Epithelial cell of proximal tubule (primary cell): ENCODE measurements around the gene ASTN1. TPM values are rescaled to one million over a fixed set of nuclear protein-coding genes. Genes with fewer than 3 reads are reported as not detected.

Experiments used
- DNase-seq: peaks from one replicate; pipeline ENCODE4 v3.0.0-alpha.2; 2011; ENCODE audit warnings: low read depth
- H3K4me3 ChIP-seq: 2 replicates; pipeline ENCODE4 v1.5.1; 2011; ENCODE audit warnings: low read depth, mild to moderate bottlenecking, low read length
- CTCF ChIP-seq: conservative IDR thresholded peaks from 2 replicates; pipeline ENCODE4 v1.5.1; 2012; ENCODE audit warnings: low read depth, mild to moderate bottlenecking, low read length
- total RNA-seq: library from RNA; depleted of rRNA; stranded (reverse); fragments of >200 nt; gene quantifications from 2 replicates; pipeline ENCODE4 v1.2.3, GENCODE V29; 2015

The ASTN1 gene
- total RNA-seq, 1 donor from 2014 or later: 0.23 TPM

GRCh38 chr1:177130451-177130945 lies 34.0 kb downstream of the ASTN1 start:
- DNase-seq: no peak
- no peak overlapping the region for H3K4me3 ChIP-seq
- no peak for TF ChIP-seq CTCF

GRCh38 chr1:177128665-177129281 lies 35.7 kb downstream of the ASTN1 start:
- H3K4me3 ChIP-seq: no peak overlapping the region
- no peak for TF ChIP-seq CTCF
- DNase-seq: no peak

- no peak overlapping the region for H3K4me3 ChIP-seq
- TF ChIP-seq CTCF: no peak
- DNase-seq: no peak
These were observed 38.2 kb downstream of the ASTN1 start for GRCh38 chr1:177126267-177126666.

- no peak for TF ChIP-seq CTCF
- H3K4me3 ChIP-seq: no peak overlapping the region
- no peak for DNase-seq
These were observed 39.8 kb downstream of the ASTN1 start for GRCh38 chr1:177124577-177125278.

GRCh38 chr1:177122461-177123251 lies 41.9 kb downstream of the ASTN1 start:
- TF ChIP-seq CTCF: no peak
- DNase-seq: no peak
- no peak overlapping the region for H3K4me3 ChIP-seq

- no peak overlapping the region for H3K4me3 ChIP-seq
- no peak for TF ChIP-seq CTCF
- DNase-seq: no peak
These were observed 45.2 kb downstream of the ASTN1 start for GRCh38 chr1:177119311-177119710.
